Mesothelial cell of epicardium (in vitro differentiated cells): Measurements from ENCODE around the gene PLXNB2. TPM values are rescaled to one million over a fixed set of nuclear protein-coding genes. Genes with fewer than 3 reads are reported as not detected.

Experiments used
- DNase-seq, 2 experiments: peaks; one replicate each; pipeline ENCODE4 v3.0.0; 2021; ENCODE audit warnings: low spot score in 2 of 2; ENCODE audit not compliant: unreplicated experiment in 2 of 2
- H3K27ac Mint-ChIP-seq: 2 replicates; pipeline ENCODE4 v1.8.0; 2021; ENCODE audit warnings: mixed read lengths
- H3K27me3 Mint-ChIP-seq: 2 replicates; pipeline ENCODE4 v1.8.0; 2021; ENCODE audit warnings: low read depth, mixed read lengths
- H3K36me3 Mint-ChIP-seq: 2 replicates; pipeline ENCODE4 v1.8.0; 2021; ENCODE audit warnings: mixed read lengths
- H3K4me1 Mint-ChIP-seq: 2 replicates; pipeline ENCODE4 v1.8.0; 2021; ENCODE audit warnings: mixed read lengths
- H3K4me3 Mint-ChIP-seq: 2 replicates; pipeline ENCODE4 v1.8.0; 2021; ENCODE audit warnings: mild to moderate bottlenecking, moderate library complexity, mixed read lengths
- H3K9me3 Mint-ChIP-seq: 2 replicates; pipeline ENCODE4 v1.8.0; 2021; ENCODE audit warnings: mixed read lengths
- CTCF ChIP-seq: fragments of 200-600 bp; sonication (generic); IDR thresholded peaks from one replicate; pipeline ENCODE4 v1.5.0; 2021; ENCODE audit warnings: antibody characterized with exemption; ENCODE audit not compliant: unreplicated experiment
- total RNA-seq: library from RNA; stranded (reverse); gene quantifications from 3 replicates; pipeline ENCODE4 v1.2.1, GENCODE V29; 2021

PLXNB2 gene
- total RNA-seq, 1 donor from 2014 or later: 467 TPM

GRCh38 chr22:50287731-50288130 is 19.7 kb downstream of the PLXNB2 start:
- Mint-ChIP-seq H3K27ac (no peak overlapping the region), H3K27me3 (no peaks in the 10 kb centered on the region)
- no peak for DNase-seq

GRCh38 chr22:50286701-50287318 is 20.6 kb downstream of the PLXNB2 start:
- Mint-ChIP-seq H3K4me3 (no peak overlapping the region), H3K27me3 (no peaks in the 10 kb centered on the region), H3K9me3 (no peaks in the 10 kb centered on the region), H3K27ac (no peak overlapping the region), H3K4me1 (peaks cover 13% of the 10 kb centered on the region), H3K36me3 (peaks cover 9% of the 10 kb centered on the region)
- TF ChIP-seq CTCF: no peak
- DNase-seq: no peak

More at GRCh38 chr22:50287731-50288130, 19.7 kb downstream of the PLXNB2 start:
- TF ChIP-seq CTCF: no peak
- Mint-ChIP-seq H3K4me3 (no peak overlapping the region), H3K9me3 (no peaks in the 10 kb centered on the region), H3K36me3 (peaks cover 10% of the 10 kb centered on the region), H3K4me1 (peaks cover 18% of the 10 kb centered on the region)

- no peak for TF ChIP-seq CTCF
- DNase-seq: no peak
- Mint-ChIP-seq H3K4me3 (no peak overlapping the region), H3K36me3 (peaks cover 9% of the 10 kb centered on the region), H3K9me3 (no peaks in the 10 kb centered on the region), H3K27me3 (no peaks in the 10 kb centered on the region), H3K4me1 (peaks cover 10% of the 10 kb centered on the region), H3K27ac (peak overlapping the region; percentile 53)
These were observed 21.2 kb downstream of the PLXNB2 start for GRCh38 chr22:50286275-50286674.

- no peaks in the 10 kb centered on the region for H3K9me3 Mint-ChIP-seq
- H3K27ac Mint-ChIP-seq: peak overlapping the region; percentile 53
- H3K4me1 Mint-ChIP-seq: peaks cover 8% of the 10 kb centered on the region
- peaks cover 12% of the 10 kb centered on the region for H3K36me3 Mint-ChIP-seq
- no peak for TF ChIP-seq CTCF
- H3K27me3 Mint-ChIP-seq: no peaks in the 10 kb centered on the region
- DNase-seq: no peak
- H3K4me3 Mint-ChIP-seq: no peak overlapping the region
These were observed 21.7 kb downstream of the PLXNB2 start for GRCh38 chr22:50285568-50286229.

GRCh38 chr22:50284479-50284878 is 23.0 kb downstream of the PLXNB2 start:
- peak overlapping the region; percentile 70 for H3K27ac Mint-ChIP-seq
- DNase-seq: no peak
- H3K9me3 Mint-ChIP-seq: no peaks in the 10 kb centered on the region
- no peak for TF ChIP-seq CTCF
- peaks cover 13% of the 10 kb centered on the region for H3K36me3 Mint-ChIP-seq
- H3K4me1 Mint-ChIP-seq: peaks cover 8% of the 10 kb centered on the region
- H3K27me3 Mint-ChIP-seq: no peaks in the 10 kb centered on the region
- peak overlapping the region; percentile 16 for H3K4me3 Mint-ChIP-seq
